ENCODE data around the gene ZPBP2. TPM values are rescaled to one million over a fixed set of nuclear protein-coding genes. Genes with fewer than 3 reads are reported as not detected.

Gene ZPBP2
- total RNA-seq, 4 donors from 2014 or later: not detected

- H3K27ac ChIP-seq (replicated peaks in 1 of 4): no peak overlapping the region
- intact Hi-C loops (cut with DNase I): no loop called here
- WGBS: 64% methylated on average over 15 of the region's 17 CpGs
- TF ChIP-seq POLR2A (IDR thresholded peaks at IDR 0.05; ENCODE audit: low read depth) (no peak), CTCF (IDR thresholded peaks at IDR 0.05) (no peak), EP300 (IDR thresholded peaks at IDR 0.05) (no peak), POLR2AphosphoS5 (IDR thresholded peaks at IDR 0.05) (no peak)
- H3K4me1 ChIP-seq: peaks cover 33 to 46% (median 39%) of the 10 kb centered on the region in 4 donors
- peaks cover 32 to 53% (median 44%) of the 10 kb centered on the region in 4 donors for H3K36me3 ChIP-seq
- H3K4me3 ChIP-seq: no peak overlapping the region
- no peak for DNase-seq (ENCODE audit: extremely low spot score)
- no peaks in the 10 kb centered on the region for H3K9me3 ChIP-seq
- H3K27me3 ChIP-seq: no peaks in the 10 kb centered on the region
Measured at GRCh38 chr17:39923836-39924690, 56.1 kb downstream of the ZPBP2 start.

- H3K4me1 ChIP-seq: peaks cover 39 to 52% (median 44%) of the 10 kb centered on the region in 4 donors
- peaks cover 32 to 47% (median 39%) of the 10 kb centered on the region in 4 donors for H3K36me3 ChIP-seq
- no peaks in the 10 kb centered on the region for H3K27me3 ChIP-seq
- TF ChIP-seq POLR2A (IDR thresholded peaks at IDR 0.05; ENCODE audit: low read depth) (no peak), POLR2AphosphoS5 (IDR thresholded peaks at IDR 0.05) (no peak), EP300 (IDR thresholded peaks at IDR 0.05) (no peak), CTCF (IDR thresholded peaks at IDR 0.05) (no peak)
- H3K9me3 ChIP-seq: no peaks in the 10 kb centered on the region
- no peak overlapping the region for H3K27ac ChIP-seq (replicated peaks in 1 of 4)
- no peak for DNase-seq (ENCODE audit: extremely low spot score)
- intact Hi-C loops (cut with DNase I): no loop called here
- 68% methylated on average over 3 of the region's 3 CpGs for WGBS
- H3K4me3 ChIP-seq: no peak overlapping the region
Measured at GRCh38 chr17:39924691-39925055, 56.7 kb downstream of the ZPBP2 start.

GRCh38 chr17:39925282-39926134 is 57.5 kb downstream of the ZPBP2 start:
- H3K27ac ChIP-seq (replicated peaks in 1 of 4): no peak overlapping the region
- peaks cover 42 to 56% (median 47%) of the 10 kb centered on the region in 4 donors for H3K4me1 ChIP-seq
- no peaks in the 10 kb centered on the region for H3K27me3 ChIP-seq
- no peaks in the 10 kb centered on the region for H3K9me3 ChIP-seq
- WGBS: 81% methylated on average over 9 of the region's 11 CpGs
- intact Hi-C loops (cut with DNase I): loop anchor here (2.0 kb wide), 1 partner anchor 55 kb away; the partner anchor contains the start of gene PSMD3
- TF ChIP-seq POLR2A (IDR thresholded peaks at IDR 0.05; ENCODE audit: low read depth) (no peak), CTCF (IDR thresholded peaks at IDR 0.05) (no peak), POLR2AphosphoS5 (IDR thresholded peaks at IDR 0.05) (no peak), EP300 (IDR thresholded peaks at IDR 0.05) (no peak)
- no peak for DNase-seq (ENCODE audit: extremely low spot score)
- H3K36me3 ChIP-seq: peaks cover 25 to 39% (median 35%) of the 10 kb centered on the region in 4 donors
- peak overlapping the region in 2 of 4 donors; percentile 80 to 91 for H3K4me3 ChIP-seq

GRCh38 chr17:39926135-39926587 is 58.2 kb downstream of the ZPBP2 start:
- intact Hi-C loops (cut with DNase I): loop anchor here (2.0 kb wide), 1 partner anchor 55 kb away; the partner anchor contains the start of gene PSMD3
- Histone ChIP-seq H3K9me3 (no peaks in the 10 kb centered on the region), H3K36me3 (peaks cover 22 to 32% (median 29%) of the 10 kb centered on the region in 4 donors), H3K27ac (replicated peaks in 1 of 4) (peak overlapping the region; percentile 89 to 94 (median 93)), H3K4me1 (peaks cover 42 to 56% (median 47%) of the 10 kb centered on the region in 4 donors), H3K27me3 (no peaks in the 10 kb centered on the region), H3K4me3 (peak overlapping the region; percentile 80 to 92 (median 91))
- 34% methylated on average over 4 of the region's 4 CpGs for WGBS
- TF ChIP-seq POLR2AphosphoS5 (IDR thresholded peaks at IDR 0.05): no peak
- TF ChIP-seq EP300 (IDR thresholded peaks at IDR 0.05): no peak
- no peak for TF ChIP-seq CTCF (IDR thresholded peaks at IDR 0.05)
- no peak for TF ChIP-seq POLR2A (IDR thresholded peaks at IDR 0.05; ENCODE audit: low read depth)
- no peak for DNase-seq (ENCODE audit: extremely low spot score)
